Upper lobe of left lung (tissue), 4 donors: ENCODE data around the gene CLASP1.

ENCODE experiments used
- EP300 ChIP-seq, 4 donors: sonication (generic); formaldehyde crosslinking; IDR thresholded peaks; one replicate each; pipeline ENCODE4 v1.5.1; 2017; ENCODE audit warnings: antibody characterized with exemption in 4 of 4, control low read depth in 2 of 4
- POLR2A ChIP-seq, 4 donors: fragments of 450-650 bp; IDR thresholded peaks; one replicate each; pipeline ENCODE4 v1.5.1; 2016 to 2017; ENCODE audit warnings: antibody characterized with exemption in 4 of 4, mild to moderate bottlenecking in 2 of 4

- TF ChIP-seq EP300 (IDR thresholded peaks at IDR 0.05): no peak
- no peak for TF ChIP-seq POLR2A (IDR thresholded peaks at IDR 0.05)
Observed at GRCh38 chr2:121530212-121530705, 119.0 kb downstream of the CLASP1 start.
